ENCODE measurements around the gene EXOC6B.

Gene EXOC6B

GRCh38 chr2:72827966-72828646 lies 2.3 kb upstream of the EXOC6B start (continued):
- no peak for TF ChIP-seq ZNF660 (tag by site-specific recombination; IDR thresholded peaks at IDR 0.05)

GRCh38 chr2:72827487-72827886 lies 1.7 kb upstream of the EXOC6B start:
- peaks cover 13% of the 10 kb centered on the region; the same call in 1 of the 2 replicates for H3K4me1 ChIP-seq (ENCODE audit: control insufficient read depth, insufficient read depth, low read length)
- no peak overlapping the region for H3K4me3 ChIP-seq (ENCODE audit: low read depth, low read length)
- H3K27ac ChIP-seq (ENCODE audit: extremely low read depth, low read depth, low read length): no peak overlapping the region
- H3K9me3 ChIP-seq (ENCODE audit: control insufficient read depth, insufficient read depth, low read depth, low read length): no peaks in the 10 kb centered on the region
- TF ChIP-seq ZSCAN18 (tag by site-specific recombination; IDR thresholded peaks at IDR 0.05): no peak
- POLR2A ChIA-PET: no interaction called here
- no peaks in the 10 kb centered on the region for H3K36me3 ChIP-seq (ENCODE audit: control insufficient read depth in 2 of 2, insufficient read depth in 1 of 2, low read length in 2 of 2)
- CTCF ChIA-PET: interaction anchor here (1.6 kb wide), 1 partner anchor 32 kb away, joined by 5 read pairs; no protein-coding TSS in a partner anchor

GRCh38 chr2:72826156-72826477 lies 284 bp upstream of the EXOC6B start:
- POLR2A ChIA-PET: no interaction called here
- Histone ChIP-seq H3K4me1 (ENCODE audit: control insufficient read depth, insufficient read depth, low read length) (peaks cover 13% of the 10 kb centered on the region; the same call in 1 of the 2 replicates), H3K9me3 (ENCODE audit: control insufficient read depth, insufficient read depth, low read depth, low read length) (no peaks in the 10 kb centered on the region), H3K36me3 (ENCODE audit: control insufficient read depth in 2 of 2, insufficient read depth in 1 of 2, low read length in 2 of 2) (peaks cover 0 to 5% of the 10 kb centered on the region in 2 experiments; a peak in 1 of 3 replicates), H3K4me3 (ENCODE audit: low read depth, low read length) (no peak overlapping the region), H3K27ac (ENCODE audit: extremely low read depth, low read depth, low read length) (no peak overlapping the region; the same call in 1 of the 2 replicates)
- no peak for TF ChIP-seq KLF7 (tag by site-specific recombination; IDR thresholded peaks at IDR 0.05; ENCODE audit: borderline replicate concordance)
- 0 out of 2 replicates have a peak, but pooled peaks have one; percentile 8 for TF ChIP-seq ZBTB17 (tag by site-specific recombination; IDR thresholded peaks at IDR 0.05)
- TF ChIP-seq KLF8 (tag by site-specific recombination; IDR thresholded peaks at IDR 0.05): no peak
- no peak for TF ChIP-seq ZNF24 (tag by site-specific recombination; IDR thresholded peaks at IDR 0.05)
- CTCF ChIA-PET: interaction anchor here (0.6 kb wide), 1 partner anchor 43 kb away, joined by 3 read pairs; no protein-coding TSS in a partner anchor

- peaks cover 0 to 6% of the 10 kb centered on the region in 2 experiments; a peak in 2 of 3 replicates for H3K36me3 ChIP-seq (ENCODE audit: control insufficient read depth in 2 of 2, insufficient read depth in 1 of 2, low read length in 2 of 2)
- no peak for TF ChIP-seq ZFP69B (tag by site-specific recombination; IDR thresholded peaks at IDR 0.05)
- peak; percentile 56 for TF ChIP-seq ZNF366 (tag by site-specific recombination; conservative IDR thresholded peaks at IDR 0.05)
- 0 out of 2 replicates have a peak, but pooled peaks have one; percentile 37 for TF ChIP-seq ZNF600 (tag by site-specific recombination; IDR thresholded peaks at IDR 0.05)
- peak; percentile 47 for TF ChIP-seq OSR2 (tag by site-specific recombination; IDR thresholded peaks at IDR 0.05)
- TF ChIP-seq SP3 (tag by site-specific recombination; IDR thresholded peaks at IDR 0.05): 0 out of 2 replicates have a peak, but pooled peaks have one; percentile 21
- TF ChIP-seq ZNF629 (tag by site-specific recombination; IDR thresholded peaks at IDR 0.05): 0 out of 2 replicates have a peak, but pooled peaks have one; percentile 22
- peak; percentile 22; the same call in 1 of the 2 replicates for TF ChIP-seq ZBTB20 (tag by site-specific recombination; IDR thresholded peaks at IDR 0.05)
- no peak for TF ChIP-seq ZNF449 (tag by site-specific recombination; IDR thresholded peaks at IDR 0.05)
- TF ChIP-seq PRDM1 (tag by site-specific recombination; IDR thresholded peaks at IDR 0.05): peak; percentile 88
- TF ChIP-seq PRDM10 (tag by site-specific recombination; IDR thresholded peaks at IDR 0.05): 0 out of 2 replicates have a peak, but pooled peaks have one; percentile 16
- peak; percentile 16; the same call in 1 of the 2 replicates for TF ChIP-seq SP2 (tag by site-specific recombination; IDR thresholded peaks at IDR 0.05)
- H3K27ac ChIP-seq (ENCODE audit: extremely low read depth, low read depth, low read length): no peak overlapping the region
- H3K4me3 ChIP-seq (ENCODE audit: low read depth, low read length): peak overlapping the region; percentile 60
- ChIA-PET POLR2A (no interaction called here), CTCF (interaction anchor here (0.5 to 1.1 kb wide), 5 partner anchors 13 to 63 kb away, joined by 3 to 4 read pairs (median 3); partner anchors contain the start of gene SPR)
- peaks cover 16% of the 10 kb centered on the region; the same call in 1 of the 2 replicates for H3K4me1 ChIP-seq (ENCODE audit: control insufficient read depth, insufficient read depth, low read length)
- no peaks in the 10 kb centered on the region for H3K9me3 ChIP-seq (ENCODE audit: control insufficient read depth, insufficient read depth, low read depth, low read length)
Measured at GRCh38 chr2:72824224-72824842, 1.5 kb downstream of the EXOC6B start.
